ENCODE measurements around the gene TSPAN3. TPM values are rescaled to one million over a fixed set of nuclear protein-coding genes. Genes with fewer than 3 reads are reported as not detected.

Gene TSPAN3
- polyA plus RNA-seq, 1 donor (not counting 4 experiments of a cell fraction or from before 2014, with no cell fraction given) = 181 TPM

- Histone ChIP-seq H3K4me3 (ENCODE audit: control insufficient read depth in 2 of 3, extremely low read depth in 1 of 3, insufficient read depth in 2 of 3, low read depth in 1 of 3, low read length in 3 of 3) (no peak overlapping the region), H3K9me3 (ENCODE audit: control insufficient read depth, low read depth, low read length) (no peaks in the 10 kb centered on the region), H3K36me3 (ENCODE audit: control insufficient read depth in 2 of 2, extremely low read depth in 1 of 2, insufficient read depth in 2 of 2, low read length in 2 of 2) (peaks cover 7 to 14% of the 10 kb centered on the region in 2 experiments), H4K20me1 (ENCODE audit: control insufficient read depth, extremely low read depth, insufficient read depth, low read length) (no peaks in the 10 kb centered on the region), H3K9ac (ENCODE audit: control insufficient read depth, extremely low read depth, insufficient read depth, low read length) (no peak overlapping the region), H3K4me1 (ENCODE audit: control insufficient read depth, extremely low read depth, insufficient read depth, low read length) (no peaks in the 10 kb centered on the region), H3K4me2 (ENCODE audit: control insufficient read depth, extremely low read depth, insufficient read depth, low read depth, low read length) (no peak overlapping the region), H3K27me3 (ENCODE audit: control insufficient read depth, extremely low read depth, insufficient read depth, low read length) (no peaks in the 10 kb centered on the region), H3K79me2 (ENCODE audit: control insufficient read depth, insufficient read depth, low read length) (no peaks in the 10 kb centered on the region), H2AFZ (ENCODE audit: control insufficient read depth, low read length) (no peak overlapping the region), H3K27ac (ENCODE audit: control insufficient read depth, insufficient read depth, low read length) (no peak overlapping the region), H3K9me1 (ENCODE audit: control insufficient read depth, extremely low read depth, insufficient read depth, low read length) (peaks cover 2% of the 10 kb centered on the region)
- DNase-seq (ENCODE audit: low read depth, low spot score) (no peak), FAIRE-seq (no peak)
- dilution Hi-C loops (cut with MboI; ENCODE audit: extremely low pct_ligation_motif_present, low sequenced_read_pairs) = no loop called here
- no peak for TF ChIP-seq EZH2 (IDR thresholded peaks at IDR 0.05; ENCODE audit: low read length)
- TF ChIP-seq, protein P1, sequence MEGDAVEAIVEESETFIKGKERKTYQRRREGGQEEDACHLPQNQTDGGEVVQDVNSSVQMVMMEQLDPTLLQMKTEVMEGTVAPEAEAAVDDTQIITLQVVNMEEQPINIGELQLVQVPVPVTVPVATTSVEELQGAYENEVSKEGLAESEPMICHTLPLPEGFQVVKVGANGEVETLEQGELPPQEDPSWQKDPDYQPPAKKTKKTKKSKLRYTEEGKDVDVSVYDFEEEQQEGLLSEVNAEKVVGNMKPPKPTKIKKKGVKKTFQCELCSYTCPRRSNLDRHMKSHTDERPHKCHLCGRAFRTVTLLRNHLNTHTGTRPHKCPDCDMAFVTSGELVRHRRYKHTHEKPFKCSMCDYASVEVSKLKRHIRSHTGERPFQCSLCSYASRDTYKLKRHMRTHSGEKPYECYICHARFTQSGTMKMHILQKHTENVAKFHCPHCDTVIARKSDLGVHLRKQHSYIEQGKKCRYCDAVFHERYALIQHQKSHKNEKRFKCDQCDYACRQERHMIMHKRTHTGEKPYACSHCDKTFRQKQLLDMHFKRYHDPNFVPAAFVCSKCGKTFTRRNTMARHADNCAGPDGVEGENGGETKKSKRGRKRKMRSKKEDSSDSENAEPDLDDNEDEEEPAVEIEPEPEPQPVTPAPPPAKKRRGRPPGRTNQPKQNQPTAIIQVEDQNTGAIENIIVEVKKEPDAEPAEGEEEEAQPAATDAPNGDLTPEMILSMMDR (optimal IDR thresholded peaks at IDR 0.05 in 1 of 3, IDR thresholded peaks at IDR 0.05 in 1 of 3, conservative IDR thresholded peaks at IDR 0.05 in 1 of 3; ENCODE audit: extremely low read depth in 1 of 3, insufficient read depth in 2 of 3, low read length in 3 of 3) = no peak
These were observed 24.9 kb downstream of the TSPAN3 start for GRCh38 chr15:77045985-77046384.

DNA sequence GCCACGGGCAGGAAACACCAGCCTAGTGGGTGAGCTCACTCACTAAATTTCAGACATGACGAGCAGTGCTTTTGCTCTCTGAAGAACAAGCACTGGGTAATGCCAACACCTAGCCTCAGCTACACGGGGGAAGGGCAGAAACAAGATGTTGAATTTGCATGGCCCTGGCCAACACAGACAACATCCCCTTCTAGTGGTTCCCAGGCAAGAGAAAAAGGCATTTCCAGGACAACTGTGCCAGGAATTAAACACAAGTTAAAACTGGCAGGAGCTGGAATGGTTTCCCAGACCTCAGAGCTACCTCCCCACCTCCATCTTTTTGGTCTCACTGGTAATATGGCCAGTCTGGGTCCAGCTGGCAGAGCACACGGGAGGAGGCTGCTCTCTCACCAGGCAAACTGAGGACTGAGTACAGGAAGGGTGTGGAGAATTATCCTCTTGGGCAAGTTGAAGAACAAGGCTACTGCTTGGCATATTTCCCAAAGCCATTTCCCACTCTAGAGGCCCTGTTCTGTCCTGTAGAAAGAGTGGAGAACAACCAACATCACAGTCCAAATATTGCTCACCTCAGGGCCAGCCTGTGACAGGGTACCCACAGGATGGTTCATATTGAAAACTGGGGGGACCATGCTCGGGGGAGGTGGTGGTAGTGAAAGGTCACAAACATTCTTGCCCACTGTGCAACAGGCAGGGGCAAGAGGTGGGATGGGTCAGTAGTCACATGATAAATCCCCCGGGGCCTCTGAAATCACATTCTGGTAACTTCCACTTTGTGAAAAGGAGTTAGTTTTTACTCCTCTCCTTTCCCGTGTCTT is 26.5 kb downstream of the TSPAN3 start:
- dilution Hi-C loops (cut with MboI; ENCODE audit: extremely low pct_ligation_motif_present, low sequenced_read_pairs) = no loop called here
- H3K4me3 ChIP-seq (ENCODE audit: control insufficient read depth in 2 of 3, extremely low read depth in 1 of 3, insufficient read depth in 2 of 3, low read depth in 1 of 3, low read length in 3 of 3) = no peak overlapping the region
- H3K4me1 ChIP-seq (ENCODE audit: control insufficient read depth, extremely low read depth, insufficient read depth, low read length) = no peaks in the 10 kb centered on the region
- no peak overlapping the region for H2AFZ ChIP-seq (ENCODE audit: control insufficient read depth, low read length)
- H3K27me3 ChIP-seq (ENCODE audit: control insufficient read depth, extremely low read depth, insufficient read depth, low read length) = no peaks in the 10 kb centered on the region
- DNase-seq (ENCODE audit: low read depth, low spot score) (no peak), FAIRE-seq (no peak)
- no peak overlapping the region for H3K4me2 ChIP-seq (ENCODE audit: control insufficient read depth, extremely low read depth, insufficient read depth, low read depth, low read length)
- H3K9ac ChIP-seq (ENCODE audit: control insufficient read depth, extremely low read depth, insufficient read depth, low read length) = no peak overlapping the region
- H3K79me2 ChIP-seq (ENCODE audit: control insufficient read depth, insufficient read depth, low read length) = no peaks in the 10 kb centered on the region
- no peaks in the 10 kb centered on the region for H4K20me1 ChIP-seq (ENCODE audit: control insufficient read depth, extremely low read depth, insufficient read depth, low read length)
- H3K9me1 ChIP-seq (ENCODE audit: control insufficient read depth, extremely low read depth, insufficient read depth, low read length) = peaks cover 2% of the 10 kb centered on the region
- TF ChIP-seq EZH2 (IDR thresholded peaks at IDR 0.05; ENCODE audit: low read length) = no peak
- TF ChIP-seq, protein P1 (optimal IDR thresholded peaks at IDR 0.05 in 1 of 3, IDR thresholded peaks at IDR 0.05 in 1 of 3, conservative IDR thresholded peaks at IDR 0.05 in 1 of 3; ENCODE audit: extremely low read depth in 1 of 3, insufficient read depth in 2 of 3, low read length in 3 of 3) = no peak
- H3K9me3 ChIP-seq (ENCODE audit: control insufficient read depth, low read depth, low read length) = no peaks in the 10 kb centered on the region
- no peak overlapping the region for H3K27ac ChIP-seq (ENCODE audit: control insufficient read depth, insufficient read depth, low read length)
- peaks cover 7 to 14% of the 10 kb centered on the region in 2 experiments for H3K36me3 ChIP-seq (ENCODE audit: control insufficient read depth in 2 of 2, extremely low read depth in 1 of 2, insufficient read depth in 2 of 2, low read length in 2 of 2)

Data from keratinocyte (primary cell).